Spleen (tissue), 11 donors: ENCODE results near the gene MYO9A. TPM values are rescaled to one million over a fixed set of nuclear protein-coding genes. Genes with fewer than 3 reads are reported as not detected.
A peak's percentile ranks its signal among the peaks of the same experiment; 100 is the strongest.

Source experiments
- DNase-seq: peaks from one replicate; pipeline ENCODE4 v3.0.0-alpha.2; 2020
- H3K27ac ChIP-seq, 8 donors: fragments of 200-600 bp; sonication (generic) in 7 of 8; 1 replicate in 4 of 8; 2 replicates in 4 of 8; pipeline versions ENCODE4 v1.5.0 to v1.8.0; 2016 to 2021; ENCODE audit warnings: inconsistent platforms in 4 of 8, mild to moderate bottlenecking in 4 of 8, moderate library complexity in 1 of 8
- H3K27me3 ChIP-seq, 7 donors: fragments of 200-600 bp; sonication (generic) in 6 of 7; replicated peaks in 1 of 7; 1 replicate in 4 of 7; 2 replicates in 3 of 7; pipeline versions ENCODE4 v1.5.0 to v1.8.0; 2016 to 2021; ENCODE audit warnings: inconsistent platforms in 3 of 7, mild to moderate bottlenecking in 1 of 7
- H3K36me3 ChIP-seq, 6 donors: fragments of 200-600 bp; sonication (generic) in 5 of 6; 1 replicate in 4 of 6; 2 replicates in 2 of 6; pipeline versions ENCODE4 v1.5.0 to v1.8.0; 2016 to 2021; ENCODE audit warnings: inconsistent platforms in 2 of 6
- H3K4me1 ChIP-seq, 6 donors: fragments of 200-600 bp; sonication (generic) in 5 of 6; 1 replicate in 3 of 6; 2 replicates in 3 of 6; pipeline versions ENCODE4 v1.5.0 to v1.8.0; 2016 to 2021; ENCODE audit warnings: inconsistent platforms in 3 of 6
- H3K4me3 ChIP-seq, 8 donors: fragments of 200-600 bp; sonication (generic) in 7 of 8; 1 replicate in 4 of 8; 2 replicates in 4 of 8; pipeline versions ENCODE4 v1.5.0 to v1.8.0; 2016 to 2021; ENCODE audit warnings: inconsistent platforms in 4 of 8, mild to moderate bottlenecking in 4 of 8, moderate library complexity in 2 of 8
- H3K9me3 ChIP-seq, 8 donors: fragments of 200-600 bp; sonication (generic) in 7 of 8; 1 replicate in 4 of 8; 2 replicates in 4 of 8; pipeline versions ENCODE4 v1.5.0 to v1.8.0; 2016 to 2021; ENCODE audit warnings: inconsistent platforms in 4 of 8
- CTCF ChIP-seq, 11 experiments: fragments of 200-600 bp in 7 of 11; fragments of 450-650 bp in 4 of 11; sonication (generic) in 4 of 11; IDR thresholded peaks in 8 of 11; conservative IDR thresholded peaks in 3 of 11; 1 replicate in 7 of 11; 2 replicates in 4 of 11; pipeline versions ENCODE4 v1.4.0 to v1.8.0; 2016 to 2021; ENCODE audit warnings: antibody characterized with exemption in 11 of 11, inconsistent platforms in 4 of 11, mild to moderate bottlenecking in 1 of 11
- POLR2A ChIP-seq, 3 donors: fragments of 450-650 bp; IDR thresholded peaks; one replicate each; pipeline ENCODE4 v1.5.1; 2017; ENCODE audit warnings: antibody characterized with exemption in 3 of 3, mild to moderate bottlenecking in 1 of 3
- POLR2AphosphoS5 ChIP-seq, 3 donors: sonication (generic); formaldehyde crosslinking; IDR thresholded peaks; one replicate each; pipeline ENCODE4 v1.5.1; 2017; ENCODE audit warnings: antibody characterized with exemption in 3 of 3
- WGBS, 5 donors: extraction: QIAGEN DNeasy Blood & Tissue Kit in 3 of 5; methylation state at CpG; one replicate each; pipeline versions ENCODE4 v1.1.5 to v1.1.7; 2013 to 2018; 5-methylcytosine and 5-hydroxymethylcytosine counted together
- intact Hi-C: fragments of 100-400 bp; cut with DNase I; formaldehyde crosslinking; loops from one replicate; pipeline ENCODE4 v1.15.0; 2023; ENCODE audit warnings: low total_unique reads
- polyA plus RNA-seq, 3 donors: library from polyadenylated mRNA; stranded (reverse); fragments of 200-250 nt; gene quantifications; one replicate each; pipeline ENCODE4 v1.2.1, GENCODE V29; 2013
- total RNA-seq, 7 donors: library from RNA; depleted of rRNA in 3 of 7; stranded (reverse); fragments of >200 nt in 3 of 7; fragmentation: NEBNext Ultra II Directional in 4 of 7; extraction: Animal tissue kit (Norgen Biotek cat#: 25700) in 4 of 7; gene quantifications; one replicate each; pipeline versions ENCODE4 v1.1.0 to v1.2.1, GENCODE V29; 2016 to 2021
- donor health status: healthy with polysubstance abuse.
- donor health status: DM: no; HTN: no; CAD: no; lungs with moderate emphysema.
- donor health status: DM: no; HTN: no; CAD: no.
- donor health status: Bipolar disorder and iron deficiency.
- donor health status: healthy.
- donor health status: DM: no; HTN: no; CAD: no.
- donor health status: DM: yes; HTN: yes; CAD: no.

The MYO9A gene
- total and polyA plus RNA-seq, 10 donors, result 1.7 to 80.9 (median 50.9) TPM

GRCh38 chr15:72154316-72154715, 36.4 kb upstream of the MYO9A start:
- Histone ChIP-seq H3K36me3 (no peaks in the 10 kb centered on the region), H3K4me1 (peaks cover 0 to 24% (median 13%) of the 10 kb centered on the region in 6 donors), H3K27me3 (no peaks in the 10 kb centered on the region), H3K9me3 (no peaks in the 10 kb centered on the region), H3K27ac (no peak overlapping the region), H3K4me3 (no peak overlapping the region)
- 83 to 97% (median 94%) methylated on average over 7 of the region's 7 CpGs for WGBS, 5 donors
- no peak for TF ChIP-seq POLR2AphosphoS5 (IDR thresholded peaks at IDR 0.05)
- TF ChIP-seq CTCF (IDR thresholded peaks at IDR 0.05 in 8 of 11, conservative IDR thresholded peaks at IDR 0.05 in 3 of 11), result no peak
- TF ChIP-seq POLR2A (IDR thresholded peaks at IDR 0.05), result no peak
- DNase-seq, result no peak
- intact Hi-C loops, result no loop called here

- Histone ChIP-seq H3K9me3 (no peaks in the 10 kb centered on the region), H3K36me3 (no peaks in the 10 kb centered on the region), H3K4me1 (peaks cover 0 to 24% (median 13%) of the 10 kb centered on the region in 6 donors), H3K27ac (no peak overlapping the region), H3K4me3 (no peak overlapping the region), H3K27me3 (no peaks in the 10 kb centered on the region)
- intact Hi-C loops, result no loop called here
- TF ChIP-seq CTCF (IDR thresholded peaks at IDR 0.05 in 8 of 11, conservative IDR thresholded peaks at IDR 0.05 in 3 of 11) (no peak), POLR2AphosphoS5 (IDR thresholded peaks at IDR 0.05) (no peak), POLR2A (IDR thresholded peaks at IDR 0.05) (no peak)
- no peak for DNase-seq
- WGBS, 5 donors, result 87 to 97% (median 94%) methylated on average over 5 of the region's 5 CpGs
Measured at GRCh38 chr15:72153269-72154000, 35.5 kb upstream of the MYO9A start.

- WGBS, 5 donors, result 67 to 85% (median 77%) methylated on average over 2 of the region's 2 CpGs
- no peaks in the 10 kb centered on the region for H3K4me1 ChIP-seq
- no peaks in the 10 kb centered on the region for H3K9me3 ChIP-seq
- no peaks in the 10 kb centered on the region for H3K27me3 ChIP-seq
- peak overlapping the region in 4 of 8 donors; percentile 35 to 56 (median 42) for H3K27ac ChIP-seq
- DNase-seq, result no peak
- TF ChIP-seq POLR2A (IDR thresholded peaks at IDR 0.05) (no peak), CTCF (IDR thresholded peaks at IDR 0.05 in 8 of 11, conservative IDR thresholded peaks at IDR 0.05 in 3 of 11) (no peak), POLR2AphosphoS5 (IDR thresholded peaks at IDR 0.05) (no peak)
- H3K36me3 ChIP-seq, result no peaks in the 10 kb centered on the region
- intact Hi-C loops, result no loop called here
- H3K4me3 ChIP-seq, result no peak overlapping the region
Measured at GRCh38 chr15:72147418-72147817, 29.5 kb upstream of the MYO9A start.

- H3K27me3 ChIP-seq, result no peaks in the 10 kb centered on the region
- intact Hi-C loops, result no loop called here
- peaks cover 0 to 5% (median 0%) of the 10 kb centered on the region in 6 donors for H3K4me1 ChIP-seq
- DNase-seq, result no peak
- H3K4me3 ChIP-seq, result no peak overlapping the region
- no peaks in the 10 kb centered on the region for H3K9me3 ChIP-seq
- H3K27ac ChIP-seq, result peak overlapping the region in 4 of 8 donors; percentile 25 to 47 (median 36)
- TF ChIP-seq CTCF (IDR thresholded peaks at IDR 0.05 in 8 of 11, conservative IDR thresholded peaks at IDR 0.05 in 3 of 11), result no peak
- TF ChIP-seq POLR2AphosphoS5 (IDR thresholded peaks at IDR 0.05), result no peak
- TF ChIP-seq POLR2A (IDR thresholded peaks at IDR 0.05), result no peak
- no peaks in the 10 kb centered on the region for H3K36me3 ChIP-seq
Measured at GRCh38 chr15:72146934-72147333, 29.0 kb upstream of the MYO9A start.
